Measurements from ENCODE around the gene COPZ1. TPM values are rescaled to one million over a fixed set of nuclear protein-coding genes. Genes with fewer than 3 reads are reported as not detected.

COPZ1 gene
- total and polyA plus RNA-seq, 9 of the 15 experiments (the other 6 are each of a cell fraction or from before 2014, with no cell fraction given) = 137 to 487 (median 233) TPM

DNA sequence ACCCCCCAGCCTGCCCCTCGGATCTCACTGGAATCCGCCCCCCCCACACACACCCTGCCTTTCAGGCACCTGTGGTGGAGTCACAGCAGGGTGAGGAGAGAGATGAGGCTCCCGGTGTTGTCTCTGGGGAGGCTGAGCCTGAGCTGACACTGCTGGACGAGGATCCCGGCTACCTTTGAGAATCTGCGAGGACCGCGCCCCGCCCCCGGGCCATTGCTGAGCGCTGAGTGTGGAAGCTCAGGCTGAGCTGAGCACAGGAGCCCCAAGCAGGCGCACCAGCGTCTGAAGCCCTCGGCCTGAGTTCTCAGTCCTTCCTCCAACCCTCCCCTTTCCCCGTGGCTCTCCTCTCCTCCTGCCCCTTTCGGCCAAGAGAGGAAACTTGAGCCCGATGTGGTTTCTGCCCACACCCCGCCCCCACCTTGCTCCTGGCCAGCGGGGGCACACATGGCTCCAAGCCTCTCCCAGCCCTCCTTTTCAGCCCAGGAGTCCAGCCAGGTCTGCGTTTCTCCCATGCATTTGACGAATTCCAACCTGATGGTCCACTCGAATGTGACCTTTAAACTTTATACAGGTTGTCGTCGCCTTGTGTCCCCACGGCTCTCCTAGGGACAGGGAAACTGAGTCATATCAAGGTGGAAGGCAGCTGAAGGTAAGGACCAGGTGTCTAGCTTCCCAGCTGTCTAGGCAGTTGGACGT is 24.1 kb upstream of the COPZ1 start, which contains the start of gene NFE2 (continued):
- TF ChIP-seq, protein P1, sequence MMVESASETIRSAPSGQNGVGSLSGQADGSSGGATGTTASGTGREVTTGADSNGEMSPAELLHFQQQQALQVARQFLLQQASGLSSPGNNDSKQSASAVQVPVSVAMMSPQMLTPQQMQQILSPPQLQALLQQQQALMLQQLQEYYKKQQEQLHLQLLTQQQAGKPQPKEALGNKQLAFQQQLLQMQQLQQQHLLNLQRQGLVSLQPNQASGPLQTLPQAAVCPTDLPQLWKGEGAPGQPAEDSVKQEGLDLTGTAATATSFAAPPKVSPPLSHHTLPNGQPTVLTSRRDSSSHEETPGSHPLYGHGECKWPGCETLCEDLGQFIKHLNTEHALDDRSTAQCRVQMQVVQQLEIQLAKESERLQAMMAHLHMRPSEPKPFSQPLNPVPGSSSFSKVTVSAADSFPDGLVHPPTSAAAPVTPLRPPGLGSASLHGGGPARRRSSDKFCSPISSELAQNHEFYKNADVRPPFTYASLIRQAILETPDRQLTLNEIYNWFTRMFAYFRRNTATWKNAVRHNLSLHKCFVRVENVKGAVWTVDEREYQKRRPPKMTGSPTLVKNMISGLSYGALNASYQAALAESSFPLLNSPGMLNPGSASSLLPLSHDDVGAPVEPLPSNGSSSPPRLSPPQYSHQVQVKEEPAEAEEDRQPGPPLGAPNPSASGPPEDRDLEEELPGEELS (CRISPR knock-in tag; IDR thresholded peaks at IDR 0.05; ENCODE audit: borderline replicate concordance) = no peak
- TF ChIP-seq ZNF830 (CRISPR knock-in tag; IDR thresholded peaks at IDR 0.05) (no peak), MTA3 (IDR thresholded peaks at IDR 0.05; ENCODE audit: borderline replicate concordance) (peak; percentile 86), ZEB2 (IDR thresholded peaks at IDR 0.05) (peak; percentile 56; the same call in 1 of the 2 replicates), POLR2B (IDR thresholded peaks at IDR 0.05; ENCODE audit: low read depth, partially characterized antibody) (peak; percentile 82), KDM1A (IDR thresholded peaks at IDR 0.05) (no peak), ZFP36 (IDR thresholded peaks at IDR 0.05; ENCODE audit: low read depth, low read length, partially characterized antibody) (peak; percentile 94), MXI1 (IDR thresholded peaks at IDR 0.05; ENCODE audit: low read depth, low read length) (peak; percentile 71; the same call in 1 of the 2 replicates), THRAP3 (IDR thresholded peaks at IDR 0.05; ENCODE audit: borderline replicate concordance) (peak; percentile 62; the same call in 1 of the 2 replicates), BCOR (IDR thresholded peaks at IDR 0.05) (peak; percentile 74; the same call in 1 of the 2 replicates), TBP (optimal IDR thresholded peaks at IDR 0.05; ENCODE audit: low read depth, low read length) (peak; percentile 81), TAL1 (IDR thresholded peaks at IDR 0.05) (0 out of 2 replicates have a peak, but pooled peaks have one; percentile 3), ZNF316 (IDR thresholded peaks at IDR 0.05) (no peak), CHD1 (IDR thresholded peaks at IDR 0.05; ENCODE audit: low read length) (peak; percentile 25), TSC22D4 (tag; IDR thresholded peaks at IDR 0.05) (no peak), NR2C2 (CRISPR knock-in tag; IDR thresholded peaks at IDR 0.05) (peak; percentile 75), NR2C2 (tag; IDR thresholded peaks at IDR 0.05) (peak; percentile 82)
- TF ChIP-seq, protein P2, sequence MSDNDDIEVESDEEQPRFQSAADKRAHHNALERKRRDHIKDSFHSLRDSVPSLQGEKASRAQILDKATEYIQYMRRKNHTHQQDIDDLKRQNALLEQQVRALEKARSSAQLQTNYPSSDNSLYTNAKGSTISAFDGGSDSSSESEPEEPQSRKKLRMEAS (CRISPR knock-in tag; IDR thresholded peaks at IDR 0.05) = peak; percentile 86
- TF ChIP-seq, protein P3, sequence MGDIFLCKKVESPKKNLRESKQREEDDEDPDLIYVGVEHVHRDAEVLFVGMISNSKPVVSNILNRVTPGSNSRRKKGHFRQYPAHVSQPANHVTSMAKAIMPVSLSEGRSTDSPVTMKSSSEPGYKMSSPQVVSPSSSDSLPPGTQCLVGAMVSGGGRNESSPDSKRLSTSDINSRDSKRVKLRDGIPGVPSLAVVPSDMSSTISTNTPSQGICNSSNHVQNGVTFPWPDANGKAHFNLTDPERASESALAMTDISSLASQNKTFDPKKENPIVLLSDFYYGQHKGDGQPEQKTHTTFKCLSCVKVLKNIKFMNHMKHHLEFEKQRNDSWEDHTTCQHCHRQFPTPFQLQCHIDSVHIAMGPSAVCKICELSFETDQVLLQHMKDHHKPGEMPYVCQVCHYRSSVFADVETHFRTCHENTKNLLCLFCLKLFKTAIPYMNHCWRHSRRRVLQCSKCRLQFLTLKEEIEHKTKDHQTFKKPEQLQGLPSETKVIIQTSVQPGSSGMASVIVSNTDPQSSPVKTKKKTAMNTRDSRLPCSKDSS (IDR thresholded peaks at IDR 0.05; ENCODE audit: low read depth, partially characterized antibody) = no peak
- TF ChIP-seq, protein P4, sequence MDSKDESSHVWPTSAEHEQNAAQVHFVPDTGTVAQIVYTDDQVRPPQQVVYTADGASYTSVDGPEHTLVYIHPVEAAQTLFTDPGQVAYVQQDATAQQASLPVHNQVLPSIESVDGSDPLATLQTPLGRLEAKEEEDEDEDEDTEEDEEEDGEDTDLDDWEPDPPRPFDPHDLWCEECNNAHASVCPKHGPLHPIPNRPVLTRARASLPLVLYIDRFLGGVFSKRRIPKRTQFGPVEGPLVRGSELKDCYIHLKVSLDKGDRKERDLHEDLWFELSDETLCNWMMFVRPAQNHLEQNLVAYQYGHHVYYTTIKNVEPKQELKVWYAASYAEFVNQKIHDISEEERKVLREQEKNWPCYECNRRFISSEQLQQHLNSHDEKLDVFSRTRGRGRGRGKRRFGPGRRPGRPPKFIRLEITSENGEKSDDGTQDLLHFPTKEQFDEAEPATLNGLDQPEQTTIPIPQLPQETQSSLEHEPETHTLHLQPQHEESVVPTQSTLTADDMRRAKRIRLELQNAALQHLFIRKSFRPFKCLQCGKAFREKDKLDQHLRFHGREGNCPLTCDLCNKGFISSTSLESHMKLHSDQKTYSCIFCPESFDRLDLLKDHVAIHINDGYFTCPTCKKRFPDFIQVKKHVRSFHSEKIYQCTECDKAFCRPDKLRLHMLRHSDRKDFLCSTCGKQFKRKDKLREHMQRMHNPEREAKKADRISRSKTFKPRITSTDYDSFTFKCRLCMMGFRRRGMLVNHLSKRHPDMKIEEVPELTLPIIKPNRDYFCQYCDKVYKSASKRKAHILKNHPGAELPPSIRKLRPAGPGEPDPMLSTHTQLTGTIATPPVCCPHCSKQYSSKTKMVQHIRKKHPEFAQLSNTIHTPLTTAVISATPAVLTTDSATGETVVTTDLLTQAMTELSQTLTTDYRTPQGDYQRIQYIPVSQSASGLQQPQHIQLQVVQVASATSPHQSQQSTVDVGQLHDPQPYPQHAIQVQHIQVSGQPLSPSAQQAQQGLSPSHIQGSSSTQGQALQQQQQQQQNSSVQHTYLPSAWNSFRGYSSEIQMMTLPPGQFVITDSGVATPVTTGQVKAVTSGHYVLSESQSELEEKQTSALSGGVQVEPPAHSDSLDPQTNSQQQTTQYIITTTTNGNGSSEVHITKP (IDR thresholded peaks at IDR 0.05; ENCODE audit: partially characterized antibody) = peak; percentile 9
- TF ChIP-seq, protein P5, sequence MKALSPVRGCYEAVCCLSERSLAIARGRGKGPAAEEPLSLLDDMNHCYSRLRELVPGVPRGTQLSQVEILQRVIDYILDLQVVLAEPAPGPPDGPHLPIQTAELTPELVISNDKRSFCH (CRISPR knock-in tag; IDR thresholded peaks at IDR 0.05) = no peak
- TF ChIP-seq, protein P5 (tag; IDR thresholded peaks at IDR 0.05) = 0 out of 2 replicates have a peak, but pooled peaks have one; percentile 42
